ENCODE measurements around the gene MAN1A2.
"Not testable (repeated sequence)": the region's sequence is repeated elsewhere in the genome, so short reads cannot be mapped to it uniquely, and the experiment has no call there.

MAN1A2 gene

DNA sequence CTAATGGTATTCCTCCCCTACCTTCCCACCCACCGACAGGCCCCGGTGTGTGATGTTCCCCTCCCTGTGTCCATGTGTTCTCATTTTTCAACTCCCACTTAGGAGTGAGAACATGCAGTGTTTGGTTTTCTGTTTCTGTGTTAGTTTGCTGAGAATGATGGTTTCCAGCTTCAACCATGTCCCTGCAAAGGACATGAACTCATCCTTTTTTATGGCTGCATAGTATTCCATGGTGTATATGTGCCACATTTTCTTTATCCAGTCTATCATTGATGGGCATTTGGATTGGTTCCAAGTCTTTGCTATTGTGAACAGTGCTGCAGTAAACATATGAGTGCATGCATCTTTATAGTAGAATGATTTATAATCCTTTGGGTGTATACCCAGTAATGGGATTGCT lies 108.2 kb downstream of the MAN1A2 start:
- in situ Hi-C loops (cut with HindIII; ENCODE audit: low sequenced_read_pairs): not testable (repeated sequence)

DNA sequence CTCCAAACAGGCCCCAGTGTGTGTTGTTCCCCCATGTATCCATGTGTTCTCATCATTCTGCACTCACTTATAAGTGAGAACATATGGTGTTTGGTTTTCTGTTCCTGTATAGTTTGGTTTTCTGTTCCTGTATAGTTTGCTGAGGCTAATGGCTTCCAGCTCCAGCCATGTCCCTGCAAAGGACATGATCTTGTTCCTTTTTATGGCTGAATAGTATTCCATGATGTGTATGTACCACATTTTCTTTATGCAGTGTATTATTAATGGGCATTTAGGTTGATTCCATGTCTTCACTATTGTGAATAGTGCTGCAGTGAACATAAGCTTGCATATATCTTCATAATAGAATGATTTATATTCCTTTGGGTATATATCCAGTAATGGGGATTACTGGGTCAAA lies 111.8 kb downstream of the MAN1A2 start:
- in situ Hi-C loops (cut with HindIII; ENCODE audit: low sequenced_read_pairs): no loop called here

DNA sequence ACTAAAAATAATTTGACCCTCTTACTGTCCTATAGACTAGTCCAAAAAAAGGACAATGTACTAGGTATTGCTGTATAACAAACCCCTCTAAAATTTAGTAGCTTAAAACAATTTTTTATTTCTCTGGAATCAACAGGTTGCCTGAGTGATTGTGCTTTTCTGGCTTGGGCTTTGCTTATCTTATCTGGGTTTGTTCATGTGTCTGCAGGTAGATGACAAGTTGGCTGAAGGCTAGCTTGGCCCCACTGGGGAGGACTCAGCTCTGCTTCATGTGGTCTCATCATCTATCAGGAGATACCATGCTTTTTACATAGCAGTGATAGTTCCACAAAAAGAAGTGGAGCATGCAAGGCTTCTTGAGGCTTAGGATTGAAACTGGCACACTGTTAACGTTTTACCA lies 114.2 kb downstream of the MAN1A2 start:
- in situ Hi-C loops (cut with HindIII; ENCODE audit: low sequenced_read_pairs): no loop called here

DNA sequence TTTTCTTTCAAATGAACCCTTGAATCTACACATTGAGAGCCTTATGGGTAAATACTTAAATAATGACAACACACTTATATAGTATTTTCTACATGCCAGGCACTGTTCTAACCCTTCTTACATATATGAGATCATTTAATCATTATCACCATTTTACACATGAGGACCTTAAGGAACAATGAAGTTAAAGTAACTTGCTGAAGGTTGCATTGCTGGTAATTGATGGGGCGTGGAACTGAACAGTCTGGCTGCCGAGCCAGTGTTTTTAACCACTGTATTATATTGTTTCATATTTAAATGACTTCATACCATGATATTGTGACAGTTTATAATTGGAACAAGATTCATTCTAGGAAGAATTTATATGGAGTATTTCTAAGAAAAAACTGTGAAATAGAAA lies 126.7 kb downstream of the MAN1A2 start:
- in situ Hi-C loops (cut with HindIII; ENCODE audit: low sequenced_read_pairs): no loop called here

DNA sequence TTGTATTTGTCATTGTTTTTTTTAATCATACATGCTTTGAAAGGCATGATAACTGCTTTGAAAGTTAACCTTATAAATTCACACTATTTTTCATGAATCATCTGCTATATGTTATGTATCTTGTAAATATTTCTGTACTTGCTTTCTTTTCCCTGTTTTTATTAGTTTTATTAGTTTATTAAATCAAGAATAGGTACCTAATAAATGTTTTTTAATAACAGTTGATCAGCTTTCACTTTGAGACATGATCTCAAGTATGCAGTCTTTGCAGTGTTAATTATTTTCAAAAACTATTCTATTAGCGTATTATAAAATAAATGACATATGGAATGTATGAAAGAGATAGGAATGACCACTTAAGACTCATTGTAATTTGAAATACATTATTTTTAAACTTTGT lies 127.8 kb downstream of the MAN1A2 start:
- in situ Hi-C loops (cut with HindIII; ENCODE audit: low sequenced_read_pairs): no loop called here

DNA sequence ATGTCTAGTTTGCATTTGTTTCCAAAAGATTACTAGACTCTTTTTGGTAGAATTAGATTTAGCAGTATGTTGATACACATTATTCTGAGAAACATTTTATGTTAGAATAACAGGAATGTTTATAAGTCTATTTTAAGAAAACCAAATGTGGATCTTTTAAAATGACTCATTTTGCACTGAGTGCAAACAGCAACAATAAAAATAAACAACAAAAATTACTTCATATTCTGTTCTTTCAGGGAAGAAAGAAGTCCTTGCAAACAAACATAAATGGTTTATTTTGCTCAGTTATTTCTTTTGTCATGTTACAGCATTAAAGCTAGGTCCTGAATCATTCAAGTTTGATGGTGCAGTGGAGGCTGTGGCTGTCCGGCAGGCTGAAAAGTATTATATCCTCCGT lies 131.8 kb downstream of the MAN1A2 start:
- in situ Hi-C loops (cut with HindIII; ENCODE audit: low sequenced_read_pairs): no loop called here

DNA sequence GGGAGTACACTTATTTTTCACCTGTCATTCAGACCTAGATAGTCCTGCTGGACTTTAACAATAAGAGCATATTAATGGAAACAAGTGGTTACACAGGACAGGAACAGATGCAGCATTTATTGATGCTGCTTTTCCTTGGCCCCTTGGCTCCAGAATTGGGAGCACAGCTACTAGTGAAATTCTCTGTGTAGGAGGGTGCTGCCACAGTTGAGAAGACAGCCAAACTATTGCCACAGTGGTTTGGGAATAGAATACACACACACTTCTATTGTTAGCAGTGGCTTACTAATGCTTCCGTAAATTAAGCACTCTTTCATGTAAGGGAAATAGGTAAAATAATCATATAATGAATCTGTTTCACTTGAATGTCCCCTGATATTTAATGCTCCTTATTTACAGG lies 133.3 kb downstream of the MAN1A2 start:
- in situ Hi-C loops (cut with HindIII; ENCODE audit: low sequenced_read_pairs): no loop called here

DNA sequence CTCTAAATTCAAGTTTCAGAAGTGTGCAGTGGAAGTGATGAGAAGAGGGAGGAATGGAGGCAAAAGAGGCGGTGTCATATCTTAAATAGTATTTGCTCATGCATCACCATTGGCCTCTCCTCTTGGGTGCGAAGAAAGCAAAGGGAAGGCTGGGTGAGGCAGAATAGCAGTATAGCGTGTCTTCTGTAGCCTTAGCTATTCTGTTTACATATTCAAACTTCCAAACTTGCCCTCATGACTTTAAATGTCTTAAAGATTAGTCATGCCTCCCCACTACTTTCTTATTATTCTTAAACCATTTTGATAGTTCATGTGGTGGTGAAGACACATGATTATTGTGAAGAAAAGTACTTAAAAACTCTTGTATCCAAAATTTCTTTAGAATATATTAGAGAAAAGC lies 134.0 kb downstream of the MAN1A2 start:
- in situ Hi-C loops (cut with HindIII; ENCODE audit: low sequenced_read_pairs): no loop called here

DNA sequence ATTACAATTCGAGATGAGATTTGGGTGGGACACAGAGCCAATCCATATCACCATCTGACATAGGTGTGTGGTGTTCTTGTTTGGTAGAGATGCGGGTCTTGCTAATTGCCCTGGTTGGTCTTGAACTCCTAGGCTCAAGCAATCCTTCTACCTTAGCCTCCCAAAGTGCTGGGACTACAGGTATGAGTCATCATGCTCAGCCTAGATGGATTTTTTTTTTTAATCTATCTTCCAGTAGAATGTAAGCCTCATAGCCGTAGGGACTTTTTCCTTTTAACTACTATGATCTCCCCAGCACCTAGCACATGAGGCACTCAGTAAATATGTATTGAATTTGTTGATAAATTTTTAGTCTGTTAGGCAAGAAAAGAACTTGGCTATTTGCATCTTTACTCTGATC lies 144.0 kb downstream of the MAN1A2 start:
- in situ Hi-C loops (cut with HindIII; ENCODE audit: low sequenced_read_pairs): no loop called here

DNA sequence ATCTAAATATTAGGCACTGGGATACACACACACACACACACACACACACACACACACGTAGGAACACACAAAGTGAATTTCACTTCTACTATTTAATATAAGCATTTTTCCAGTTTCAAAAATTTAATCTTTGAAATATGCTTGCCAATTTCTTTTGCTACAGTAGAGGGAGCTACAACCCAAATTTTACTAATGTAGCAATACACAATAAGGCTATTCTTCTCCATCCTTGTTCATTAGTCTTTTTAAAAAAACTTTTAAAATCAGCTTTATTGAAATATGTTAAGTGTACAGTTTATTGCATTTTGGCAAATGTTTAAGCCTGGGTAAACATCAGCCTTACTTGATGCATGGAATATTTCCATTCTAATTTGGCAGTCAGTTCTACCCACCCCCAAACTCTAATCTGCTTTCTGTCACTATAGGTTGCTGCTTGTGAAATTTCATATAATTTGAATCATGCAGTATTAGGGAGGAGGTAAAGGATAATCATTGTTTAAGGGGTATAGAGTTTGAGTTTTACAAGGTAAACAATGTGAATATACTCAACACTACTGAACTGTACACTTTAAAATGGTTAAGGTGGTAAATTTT lies 145.6 kb downstream of the MAN1A2 start:
- in situ Hi-C loops (cut with HindIII; ENCODE audit: low sequenced_read_pairs): no loop called here

DNA sequence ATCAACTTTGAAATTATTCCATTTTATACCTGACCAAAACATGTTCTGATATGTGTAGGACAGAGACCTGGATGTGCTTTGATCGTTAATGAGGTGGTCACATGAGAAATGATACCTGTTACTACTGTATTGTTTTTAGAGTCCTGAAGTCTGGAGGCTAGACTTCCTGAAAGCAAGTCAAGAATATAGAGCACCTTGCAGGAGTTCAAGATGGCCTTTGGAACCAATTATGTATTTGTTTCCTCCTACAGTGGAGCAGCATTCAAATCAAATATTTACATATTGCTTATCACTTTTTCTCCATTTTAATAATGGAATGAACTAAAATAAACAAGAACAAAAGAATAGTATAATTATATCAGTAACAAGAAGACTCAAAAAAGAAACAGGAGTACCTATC lies 155.9 kb downstream of the MAN1A2 start:
- in situ Hi-C loops (cut with HindIII; ENCODE audit: low sequenced_read_pairs): no loop called here

DNA sequence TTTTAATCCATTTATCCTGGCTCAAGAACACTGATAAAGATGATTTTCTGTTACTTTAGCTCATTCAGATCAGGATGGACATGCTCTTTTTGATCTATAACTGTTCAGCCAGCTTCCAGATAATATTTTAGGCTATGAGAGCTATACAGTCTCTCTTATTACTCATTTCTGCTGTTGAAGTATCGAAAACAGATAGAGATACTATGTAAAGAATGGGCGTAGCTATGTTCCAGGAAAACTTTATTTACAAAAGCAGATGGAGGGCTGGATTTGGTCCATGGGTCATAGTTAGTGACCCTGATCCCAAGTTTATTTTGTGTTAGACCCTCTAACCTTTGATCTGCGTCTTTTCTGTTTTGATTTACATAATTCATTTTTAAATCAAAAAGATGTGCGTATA lies 159.8 kb downstream of the MAN1A2 start:
- in situ Hi-C loops (cut with HindIII; ENCODE audit: low sequenced_read_pairs): loop anchor here (25.0 kb wide), 1 partner anchor 235 kb away; no protein-coding TSS in a partner anchor

DNA sequence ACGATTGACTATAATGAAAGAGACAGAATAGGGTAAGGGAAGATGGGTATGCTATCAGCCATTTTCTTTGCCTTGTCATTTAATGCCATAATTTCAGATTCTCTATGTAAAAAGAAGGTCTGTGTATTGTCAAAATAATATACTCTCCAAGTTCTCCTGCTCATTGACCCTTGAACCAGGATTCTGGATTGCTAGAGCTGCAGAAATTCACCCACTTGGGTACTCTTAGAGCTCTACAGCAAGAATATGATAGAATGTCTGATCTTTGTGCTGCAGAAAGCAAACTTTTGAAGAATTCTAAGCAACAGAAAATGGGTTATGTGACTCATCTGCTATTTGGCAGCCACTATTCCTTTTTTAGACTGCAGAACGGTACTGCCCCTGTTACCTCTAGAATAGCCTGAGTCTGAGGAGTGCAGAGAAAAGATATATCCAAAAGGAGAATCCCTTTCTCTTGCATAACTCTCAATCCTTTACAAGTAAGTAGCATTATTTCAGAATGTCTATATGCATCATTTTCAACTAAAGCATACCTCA lies 160.4 kb downstream of the MAN1A2 start:
- in situ Hi-C loops (cut with HindIII; ENCODE audit: low sequenced_read_pairs): loop anchor here (25.0 kb wide), 1 partner anchor 235 kb away; no protein-coding TSS in a partner anchor

DNA sequence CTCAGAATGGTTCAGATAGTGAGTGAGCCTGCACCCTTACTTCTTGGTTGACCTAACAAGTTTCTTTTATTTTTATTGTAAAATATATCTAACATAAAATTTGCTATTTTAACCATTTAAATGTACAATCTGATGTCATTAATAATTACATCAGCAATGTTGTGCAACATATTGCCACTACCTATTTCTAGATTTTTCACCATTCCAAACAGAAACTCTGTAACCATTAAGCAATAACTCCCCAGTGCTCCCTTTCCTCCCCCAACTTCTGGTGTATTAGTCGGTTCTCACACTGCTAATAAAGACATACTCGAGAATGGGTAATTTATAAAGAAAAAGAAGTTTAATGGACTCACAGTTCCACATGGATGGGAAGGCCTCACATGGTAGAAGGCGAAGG lies 162.4 kb downstream of the MAN1A2 start:
- in situ Hi-C loops (cut with HindIII; ENCODE audit: low sequenced_read_pairs): loop anchor here (5.0 to 25.0 kb wide), 2 partner anchors 43 to 233 kb away; no protein-coding TSS in a partner anchor

DNA sequence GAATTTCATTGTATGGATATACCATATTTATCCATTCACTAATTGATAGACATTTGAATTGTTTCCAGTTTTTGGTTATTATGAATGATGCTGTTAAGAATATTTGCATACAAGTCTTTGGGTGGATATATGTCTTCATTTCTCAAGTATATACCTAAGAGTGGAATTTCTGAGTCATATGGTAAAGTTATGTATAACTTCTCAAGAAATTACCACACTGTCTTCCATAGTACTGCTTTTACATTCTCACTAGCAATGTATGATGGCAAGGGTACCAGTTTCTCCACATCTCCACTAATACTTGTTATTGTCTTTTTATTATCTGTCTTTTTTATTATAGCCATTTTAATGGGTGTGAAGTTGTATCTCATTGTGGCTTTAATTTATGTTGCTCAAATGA lies 164.0 kb downstream of the MAN1A2 start:
- in situ Hi-C loops (cut with HindIII; ENCODE audit: low sequenced_read_pairs): loop anchor here (5.0 to 25.0 kb wide), 2 partner anchors 41 to 231 kb away; no protein-coding TSS in a partner anchor

DNA sequence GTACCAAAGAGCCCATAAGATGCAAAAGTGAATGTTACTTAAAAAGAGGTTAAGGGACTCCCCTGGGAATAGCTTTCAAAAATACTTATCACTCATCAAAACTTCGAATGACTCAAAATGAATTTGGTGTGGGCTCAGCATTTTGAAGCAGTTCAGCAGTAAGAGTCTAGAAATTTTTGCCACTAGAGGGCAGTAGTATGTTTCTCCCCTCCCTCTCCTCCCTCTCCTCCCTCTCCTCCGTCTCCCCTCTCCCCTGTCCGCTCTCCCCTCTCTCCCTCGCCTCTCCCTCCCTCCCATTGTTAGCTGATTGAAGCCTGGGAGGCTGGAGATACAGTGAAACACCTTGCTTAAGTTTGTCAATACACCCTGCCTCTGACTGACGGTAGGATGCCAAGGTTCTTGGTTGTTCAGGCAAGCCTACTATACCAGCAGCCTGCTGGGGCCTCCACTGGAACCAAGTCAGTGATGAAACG lies 167.8 kb downstream of the MAN1A2 start:
- in situ Hi-C loops (cut with HindIII; ENCODE audit: low sequenced_read_pairs): loop anchor here (5.0 to 25.0 kb wide), 2 partner anchors 37 to 227 kb away; no protein-coding TSS in a partner anchor

DNA sequence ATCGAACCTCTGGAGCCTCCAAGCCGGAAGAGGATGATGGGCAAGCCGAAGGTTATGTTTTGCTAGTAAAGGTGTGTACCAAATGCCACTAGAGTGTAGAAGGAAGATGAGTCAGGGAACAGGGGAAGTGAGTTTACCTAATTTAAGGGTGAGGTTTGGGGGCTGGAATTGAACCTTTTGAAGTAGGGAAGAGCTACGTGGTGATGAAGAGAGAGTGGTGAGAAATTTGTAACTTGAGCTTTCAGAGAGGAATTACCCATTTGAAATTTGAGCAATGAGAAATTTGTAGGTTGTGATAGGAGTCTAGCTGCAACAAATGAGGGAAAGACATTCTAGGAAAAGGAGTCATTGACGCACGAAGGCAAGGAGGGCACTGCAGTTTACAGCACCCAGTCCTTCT lies 168.6 kb downstream of the MAN1A2 start:
- in situ Hi-C loops (cut with HindIII; ENCODE audit: low sequenced_read_pairs): loop anchor here (25.0 kb wide), 1 partner anchor 226 kb away; no protein-coding TSS in a partner anchor

DNA sequence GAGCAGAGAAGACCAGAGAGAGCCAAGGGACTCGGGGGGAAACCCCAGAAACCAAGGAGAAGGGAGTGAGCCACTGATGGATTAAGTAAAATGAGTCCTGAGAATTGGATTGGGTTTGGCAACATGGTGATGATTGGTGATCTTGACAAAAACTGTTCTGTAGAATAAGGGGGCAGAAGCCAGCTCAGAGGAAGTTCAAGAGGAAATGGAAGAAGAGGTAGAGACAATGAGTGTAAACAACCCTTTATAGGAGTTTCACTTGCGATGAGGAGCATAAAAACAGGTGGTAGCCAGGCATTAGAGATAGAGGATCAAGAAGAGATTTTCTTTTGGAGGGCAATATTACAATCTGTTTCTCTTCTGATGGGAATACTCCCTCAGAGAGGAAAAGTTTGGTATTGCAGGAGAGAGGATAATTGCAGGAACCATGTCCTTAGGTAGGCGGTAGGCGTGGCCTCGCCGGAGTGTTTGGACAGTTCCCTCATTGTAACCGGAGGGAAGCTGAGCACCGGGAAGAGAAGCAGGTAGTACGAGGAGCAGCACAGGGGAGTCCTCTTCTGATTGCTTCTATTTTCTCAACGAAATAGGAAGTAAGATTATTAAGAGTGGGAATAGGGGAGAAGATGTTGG lies 170.2 kb downstream of the MAN1A2 start:
- in situ Hi-C loops (cut with HindIII; ENCODE audit: low sequenced_read_pairs): loop anchor here (25.0 kb wide), 1 partner anchor 225 kb away; no protein-coding TSS in a partner anchor

DNA sequence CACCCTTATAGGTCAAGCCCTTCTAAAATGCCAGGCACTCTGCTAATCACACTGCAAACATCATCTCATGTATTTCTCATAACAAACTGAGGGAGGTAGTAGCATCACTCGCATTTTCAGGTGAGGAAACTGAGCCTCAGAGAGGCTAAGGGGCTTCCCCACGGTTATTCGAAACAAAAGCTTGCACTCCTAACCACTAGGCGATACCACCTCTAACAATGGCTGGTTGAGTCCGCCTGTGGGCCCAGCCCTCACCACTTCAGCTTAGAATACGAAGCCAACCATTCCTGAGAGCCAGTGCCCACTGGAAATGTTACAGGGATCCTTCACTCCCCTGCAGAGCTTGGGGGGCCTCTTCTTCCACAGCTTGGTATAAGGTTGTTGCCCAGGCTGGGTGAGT lies 173.3 kb downstream of the MAN1A2 start:
- in situ Hi-C loops (cut with HindIII; ENCODE audit: low sequenced_read_pairs): loop anchor here (5.0 to 25.0 kb wide), 3 partner anchors 53 to 354 kb away; no protein-coding TSS in a partner anchor

DNA sequence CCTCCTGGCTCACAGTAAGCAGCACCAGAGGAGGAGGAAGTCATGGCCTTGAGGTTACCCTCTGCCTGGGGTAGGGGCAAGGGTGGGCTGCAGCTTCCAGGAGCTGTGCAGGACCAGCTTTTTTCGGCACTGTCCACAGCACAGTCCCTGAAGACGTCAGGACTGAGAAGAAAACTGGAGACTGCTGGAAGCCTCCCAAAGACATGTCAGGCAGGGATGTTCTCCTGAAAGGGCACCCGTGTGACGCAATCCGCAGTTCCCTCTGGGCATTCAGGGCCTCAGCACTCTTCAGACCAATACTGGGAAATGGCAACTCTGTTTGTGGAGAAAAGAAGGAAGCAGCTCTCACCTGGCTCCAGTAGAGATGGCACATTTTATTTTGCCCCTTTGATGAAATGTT lies 173.8 kb downstream of the MAN1A2 start:
- in situ Hi-C loops (cut with HindIII; ENCODE audit: low sequenced_read_pairs): loop anchor here (5.0 to 25.0 kb wide), 3 partner anchors 54 to 354 kb away; no protein-coding TSS in a partner anchor

DNA sequence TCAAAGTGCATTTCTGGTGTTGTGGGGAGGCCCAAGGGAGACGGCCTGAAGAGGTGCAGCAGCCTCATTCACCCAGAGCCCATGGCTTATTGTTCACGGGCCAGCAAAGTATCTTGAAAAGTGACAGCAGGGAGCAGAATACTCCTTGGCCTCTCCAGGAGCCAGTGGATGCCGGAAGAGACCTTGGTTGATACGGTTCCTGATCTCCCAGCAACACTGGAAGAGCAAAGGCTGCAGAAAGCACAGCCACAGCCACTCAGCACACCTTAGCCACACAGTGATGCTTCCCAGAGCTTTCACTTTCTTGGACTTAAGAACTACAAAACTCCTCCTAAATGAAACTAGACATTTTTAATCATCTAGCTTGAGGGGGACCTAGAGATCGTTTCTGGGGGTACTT lies 174.3 kb downstream of the MAN1A2 start:
- in situ Hi-C loops (cut with HindIII; ENCODE audit: low sequenced_read_pairs): loop anchor here (5.0 to 25.0 kb wide), 3 partner anchors 54 to 353 kb away; no protein-coding TSS in a partner anchor
